NB4 (cell line): ENCODE measurements around the gene BPHL.

Experiments used
- POLR2A ChIP-seq: IDR thresholded peaks from 2 replicates; pipeline ENCODE4 v1.6.1; 2011; ENCODE audit warnings: mild to moderate bottlenecking; ENCODE audit not compliant: insufficient read length; ENCODE audit errors: extremely low read depth
- TF ChIP-seq, protein P1 (sequence below): IDR thresholded peaks from one replicate; pipeline ENCODE4 v1.5.1; 2012; ENCODE audit warnings: low read depth, low read length

DNA sequence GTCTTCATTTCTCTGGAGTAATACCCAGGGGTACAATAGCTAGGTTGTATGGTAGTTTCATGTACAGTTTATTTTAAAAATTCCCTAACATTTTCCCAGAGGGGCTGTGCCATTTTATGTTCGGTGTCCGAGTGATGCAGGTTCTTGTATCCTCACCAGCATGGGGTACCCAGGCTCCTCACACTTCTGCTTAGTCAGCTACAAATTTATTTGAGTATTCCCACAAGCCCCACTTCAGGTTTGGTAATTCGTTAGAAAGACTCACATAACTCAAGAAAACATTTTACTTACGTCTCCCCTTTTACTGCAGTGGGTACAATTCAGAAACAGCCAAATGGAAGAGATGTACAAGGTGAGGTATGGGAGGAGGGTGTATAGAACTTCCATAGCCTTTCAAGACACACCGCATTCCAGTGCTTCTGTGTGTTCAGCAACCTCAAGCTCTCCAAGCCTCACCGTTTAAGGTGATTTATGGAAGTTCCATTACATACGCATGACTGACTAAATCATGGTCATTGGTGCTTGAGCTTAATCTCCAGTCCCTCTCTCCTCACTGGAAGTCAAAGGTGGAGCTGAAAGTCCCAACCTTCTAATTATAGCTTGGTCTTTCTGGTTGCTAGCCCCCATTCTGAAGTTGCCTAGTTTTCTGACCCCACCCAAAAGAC lies 32.1 kb upstream of the BPHL start:
- TF ChIP-seq, protein P1, sequence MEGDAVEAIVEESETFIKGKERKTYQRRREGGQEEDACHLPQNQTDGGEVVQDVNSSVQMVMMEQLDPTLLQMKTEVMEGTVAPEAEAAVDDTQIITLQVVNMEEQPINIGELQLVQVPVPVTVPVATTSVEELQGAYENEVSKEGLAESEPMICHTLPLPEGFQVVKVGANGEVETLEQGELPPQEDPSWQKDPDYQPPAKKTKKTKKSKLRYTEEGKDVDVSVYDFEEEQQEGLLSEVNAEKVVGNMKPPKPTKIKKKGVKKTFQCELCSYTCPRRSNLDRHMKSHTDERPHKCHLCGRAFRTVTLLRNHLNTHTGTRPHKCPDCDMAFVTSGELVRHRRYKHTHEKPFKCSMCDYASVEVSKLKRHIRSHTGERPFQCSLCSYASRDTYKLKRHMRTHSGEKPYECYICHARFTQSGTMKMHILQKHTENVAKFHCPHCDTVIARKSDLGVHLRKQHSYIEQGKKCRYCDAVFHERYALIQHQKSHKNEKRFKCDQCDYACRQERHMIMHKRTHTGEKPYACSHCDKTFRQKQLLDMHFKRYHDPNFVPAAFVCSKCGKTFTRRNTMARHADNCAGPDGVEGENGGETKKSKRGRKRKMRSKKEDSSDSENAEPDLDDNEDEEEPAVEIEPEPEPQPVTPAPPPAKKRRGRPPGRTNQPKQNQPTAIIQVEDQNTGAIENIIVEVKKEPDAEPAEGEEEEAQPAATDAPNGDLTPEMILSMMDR: no peak
- no peak for TF ChIP-seq POLR2A
